ENCODE data around the gene SLC7A9. TPM values are rescaled to one million over a fixed set of nuclear protein-coding genes. Genes with fewer than 3 reads are reported as not detected.

SLC7A9 gene
- total RNA-seq, 1 donor from 2014 or later: 5.4 TPM

DNA sequence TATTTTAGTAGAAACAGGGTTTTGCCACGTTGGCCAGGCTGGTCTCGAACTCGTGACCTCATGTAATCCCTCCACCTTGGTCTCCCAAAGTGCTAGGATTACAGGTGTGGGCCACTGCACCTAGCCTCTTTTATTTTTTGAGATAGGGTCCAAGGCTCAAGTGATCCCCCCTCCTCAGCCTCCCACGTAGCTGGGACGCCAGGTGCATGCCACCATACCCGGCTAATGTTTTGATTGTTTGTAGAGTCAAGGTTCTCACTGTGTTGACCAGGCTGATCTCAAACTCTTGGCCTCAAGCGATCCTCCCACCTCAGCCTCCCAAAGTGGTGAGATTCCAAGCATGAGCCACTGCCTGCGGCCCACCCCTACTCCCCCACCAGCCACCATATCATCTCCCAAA is 6.3 kb downstream of the SLC7A9 start:
- no peak for DNase-seq (ENCODE audit: low spot score, unreplicated experiment)
- no peak for TF ChIP-seq CTCF (IDR thresholded peaks at IDR 0.05; ENCODE audit: unreplicated experiment)
- Mint-ChIP-seq H3K9me3 (ENCODE audit: low read depth) (no peaks in the 10 kb centered on the region), H3K27ac (no peak overlapping the region), H3K4me3 (ENCODE audit: low read depth) (no peak overlapping the region), H3K4me1 (ENCODE audit: low read depth) (no peaks in the 10 kb centered on the region), H3K36me3 (ENCODE audit: insufficient read depth) (peaks cover 5% of the 10 kb centered on the region), H3K27me3 (no peaks in the 10 kb centered on the region)

- H3K27ac Mint-ChIP-seq: no peak overlapping the region
- DNase-seq (ENCODE audit: low spot score, unreplicated experiment): no peak
- H3K9me3 Mint-ChIP-seq (ENCODE audit: low read depth): no peaks in the 10 kb centered on the region
- H3K4me3 Mint-ChIP-seq (ENCODE audit: low read depth): no peak overlapping the region
- H3K4me1 Mint-ChIP-seq (ENCODE audit: low read depth): no peaks in the 10 kb centered on the region
- peaks cover 5% of the 10 kb centered on the region for H3K36me3 Mint-ChIP-seq (ENCODE audit: insufficient read depth)
- H3K27me3 Mint-ChIP-seq: no peaks in the 10 kb centered on the region
- no peak for TF ChIP-seq CTCF (IDR thresholded peaks at IDR 0.05; ENCODE audit: unreplicated experiment)
These were observed 6.8 kb downstream of the SLC7A9 start for GRCh38 chr19:32862741-32863140.

- H3K36me3 Mint-ChIP-seq (ENCODE audit: insufficient read depth): peaks cover 5% of the 10 kb centered on the region
- no peaks in the 10 kb centered on the region for H3K9me3 Mint-ChIP-seq (ENCODE audit: low read depth)
- H3K4me3 Mint-ChIP-seq (ENCODE audit: low read depth): no peak overlapping the region
- no peak for TF ChIP-seq CTCF (IDR thresholded peaks at IDR 0.05; ENCODE audit: unreplicated experiment)
- H3K27me3 Mint-ChIP-seq: no peaks in the 10 kb centered on the region
- H3K4me1 Mint-ChIP-seq (ENCODE audit: low read depth): no peaks in the 10 kb centered on the region
- no peak for DNase-seq (ENCODE audit: low spot score, unreplicated experiment)
- H3K27ac Mint-ChIP-seq: no peak overlapping the region
These were observed 7.4 kb downstream of the SLC7A9 start for GRCh38 chr19:32862173-32862572.

- H3K27ac Mint-ChIP-seq: no peak overlapping the region
- DNase-seq (ENCODE audit: low spot score, unreplicated experiment): no peak
- TF ChIP-seq CTCF (IDR thresholded peaks at IDR 0.05; ENCODE audit: unreplicated experiment): no peak
- no peaks in the 10 kb centered on the region for H3K9me3 Mint-ChIP-seq (ENCODE audit: low read depth)
- peaks cover 5% of the 10 kb centered on the region for H3K36me3 Mint-ChIP-seq (ENCODE audit: insufficient read depth)
- H3K27me3 Mint-ChIP-seq: no peaks in the 10 kb centered on the region
- H3K4me1 Mint-ChIP-seq (ENCODE audit: low read depth): no peaks in the 10 kb centered on the region
- no peak overlapping the region for H3K4me3 Mint-ChIP-seq (ENCODE audit: low read depth)
These were observed 8.0 kb downstream of the SLC7A9 start for GRCh38 chr19:32861596-32861995.

DNA sequence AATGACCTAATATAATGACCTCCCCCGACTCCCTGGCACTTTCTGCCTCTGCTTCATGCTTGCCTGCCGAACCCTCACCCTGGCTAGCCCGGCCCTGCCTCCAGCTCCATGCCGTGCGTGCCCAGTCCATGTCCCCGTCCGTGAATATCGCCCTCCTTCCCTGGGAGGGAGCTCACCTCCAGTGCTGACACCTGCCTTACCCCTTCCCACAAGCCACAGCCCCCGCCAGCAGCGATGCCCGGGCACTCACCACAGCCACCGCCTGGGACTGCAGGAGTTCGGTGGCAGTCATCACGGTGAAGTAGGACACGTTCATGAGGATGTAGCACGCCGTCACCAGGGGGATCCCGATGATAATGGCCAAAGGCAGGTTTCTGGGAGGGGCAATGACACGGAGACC is 10.0 kb downstream of the SLC7A9 start:
- H3K27ac Mint-ChIP-seq: no peak overlapping the region
- DNase-seq (ENCODE audit: low spot score, unreplicated experiment): no peak
- H3K36me3 Mint-ChIP-seq (ENCODE audit: insufficient read depth): peaks cover 8% of the 10 kb centered on the region
- no peak overlapping the region for H3K4me3 Mint-ChIP-seq (ENCODE audit: low read depth)
- no peaks in the 10 kb centered on the region for H3K9me3 Mint-ChIP-seq (ENCODE audit: low read depth)
- TF ChIP-seq CTCF (IDR thresholded peaks at IDR 0.05; ENCODE audit: unreplicated experiment): no peak
- no peaks in the 10 kb centered on the region for H3K27me3 Mint-ChIP-seq
- no peaks in the 10 kb centered on the region for H3K4me1 Mint-ChIP-seq (ENCODE audit: low read depth)

All from progenitor cell of endocrine pancreas (in vitro differentiated cells).